Mammary epithelial cell (primary cell): ENCODE data around the gene SEC11C.

ENCODE experiments used
- CTCF ChIP-seq, 2 donors: IDR thresholded peaks in 1 of 2; conservative IDR thresholded peaks in 1 of 2; 2 replicates each; pipeline ENCODE4 v1.5.1; 2011 to 2012; ENCODE audit warnings: inconsistent platforms in 2 of 2, low read length in 2 of 2, mild to moderate bottlenecking in 2 of 2, control low read depth in 1 of 2, low read depth in 1 of 2; ENCODE audit not compliant: insufficient read depth in 1 of 2; ENCODE audit errors: extremely low read depth in 1 of 2
- EZH2 ChIP-seq: IDR thresholded peaks from 2 replicates; pipeline ENCODE4 v1.6.1; 2012; ENCODE audit warnings: low read length, inconsistent platforms, borderline replicate concordance

- TF ChIP-seq CTCF (conservative IDR thresholded peaks at IDR 0.05 in 1 of 2, IDR thresholded peaks at IDR 0.05 in 1 of 2; ENCODE audit: extremely low read depth in 1 of 2, insufficient read depth in 1 of 2, low read depth in 1 of 2, low read length in 2 of 2) (no peak), EZH2 (no peak)
Measured at GRCh38 chr18:59139291-59139614, 431 bp upstream of the SEC11C start.
